ENCODE results near the gene RALGAPA2. TPM values are rescaled to one million over a fixed set of nuclear protein-coding genes. Genes with fewer than 3 reads are reported as not detected.

RALGAPA2 gene
- total and polyA plus RNA-seq, 8 donors = 34.5 to 79.8 (median 43.1) TPM

GRCh38 chr20:20442466-20442865 lies 270.0 kb downstream of the RALGAPA2 start:
- Histone ChIP-seq H3K4me1 (no peaks in the 10 kb centered on the region), H3K9me3 (no peaks in the 10 kb centered on the region), H3K27me3 (no peaks in the 10 kb centered on the region), H3K36me3 (peaks cover 0 to 45% of the 10 kb centered on the region in 2 donors), H3K27ac (no peak overlapping the region), H3K4me3 (no peak overlapping the region)
- TF ChIP-seq CTCF (IDR thresholded peaks at IDR 0.05) = no peak
- ATAC-seq (no peak), DNase-seq (no peak)
- intact Hi-C loops (cut with DNase I) = no loop called here

- no peak for TF ChIP-seq CTCF (IDR thresholded peaks at IDR 0.05)
- peaks cover 0 to 57% of the 10 kb centered on the region in 2 donors for H3K36me3 ChIP-seq
- ATAC-seq = no peak
These were observed 271.4 kb downstream of the RALGAPA2 start for GRCh38 chr20:20440886-20441658.

GRCh38 chr20:20440481-20440880 lies 272.0 kb downstream of the RALGAPA2 start:
- H3K4me1 ChIP-seq = no peaks in the 10 kb centered on the region
- no peak for TF ChIP-seq CTCF (IDR thresholded peaks at IDR 0.05)
- peaks cover 0 to 57% of the 10 kb centered on the region in 2 donors for H3K36me3 ChIP-seq
- no peaks in the 10 kb centered on the region for H3K9me3 ChIP-seq
- H3K27me3 ChIP-seq = no peaks in the 10 kb centered on the region
- DNase-seq = no peak
- H3K4me3 ChIP-seq = no peak overlapping the region
- no peak overlapping the region for H3K27ac ChIP-seq
- ATAC-seq = no peak
- intact Hi-C loops (cut with DNase I) = no loop called here

More at GRCh38 chr20:20440886-20441658, 271.4 kb downstream of the RALGAPA2 start:
- Histone ChIP-seq H3K4me3 (no peak overlapping the region), H3K27ac (no peak overlapping the region), H3K27me3 (no peaks in the 10 kb centered on the region), H3K4me1 (no peaks in the 10 kb centered on the region), H3K9me3 (no peaks in the 10 kb centered on the region)
- DNase-seq = no peak
- intact Hi-C loops (cut with DNase I) = no loop called here

GRCh38 chr20:20439602-20440190 lies 272.7 kb downstream of the RALGAPA2 start:
- DNase-seq = no peak
- Histone ChIP-seq H3K36me3 (peaks cover 0 to 64% of the 10 kb centered on the region in 2 donors), H3K27me3 (no peaks in the 10 kb centered on the region), H3K9me3 (no peaks in the 10 kb centered on the region), H3K4me3 (no peak overlapping the region), H3K27ac (no peak overlapping the region), H3K4me1 (no peaks in the 10 kb centered on the region)
- no peak for TF ChIP-seq CTCF (IDR thresholded peaks at IDR 0.05)
- no peak for ATAC-seq
- intact Hi-C loops (cut with DNase I) = no loop called here

- Histone ChIP-seq H3K36me3 (peaks cover 0 to 66% of the 10 kb centered on the region in 2 donors), H3K27me3 (no peaks in the 10 kb centered on the region), H3K9me3 (no peaks in the 10 kb centered on the region), H3K27ac (no peak overlapping the region), H3K4me1 (no peaks in the 10 kb centered on the region), H3K4me3 (no peak overlapping the region)
- intact Hi-C loops (cut with DNase I) = no loop called here
- ATAC-seq (no peak), DNase-seq (no peak)
- TF ChIP-seq CTCF (IDR thresholded peaks at IDR 0.05) = no peak
These were observed 275.1 kb downstream of the RALGAPA2 start for GRCh38 chr20:20437314-20437713.
